Bronchial epithelial cell (primary cell): Measurements from ENCODE around the gene DUOX1. TPM values are rescaled to one million over a fixed set of nuclear protein-coding genes. Genes with fewer than 3 reads are reported as not detected.
A peak's percentile ranks its signal among the peaks of the same experiment; 100 is the strongest.

ENCODE experiments used
- DNase-seq: peaks from one replicate; pipeline ENCODE4 v3.0.0-alpha.2; 2010; ENCODE audit warnings: low read depth
- FAIRE-seq: peaks from 2 replicates; lab custom pipeline; 2011; peaks lifted over from hg19 to GRCh38; lab: Jason Lieb, UNC
- H3K27me3 ChIP-seq: 2 replicates; pipeline ENCODE4 v1.5.1; 2011; ENCODE audit warnings: low read length; ENCODE audit not compliant: control insufficient read depth, insufficient read depth
- H3K36me3 ChIP-seq: 2 replicates; pipeline ENCODE4 v1.5.1; 2011; ENCODE audit warnings: low read length; ENCODE audit not compliant: control insufficient read depth, insufficient read depth
- H3K4me3 ChIP-seq: 2 replicates; pipeline ENCODE4 v1.5.1; 2011; ENCODE audit warnings: mild to moderate bottlenecking, low read depth, low read length, control low read depth
- total RNA-seq: library from RNA; depleted of rRNA; stranded (reverse); fragments of >200 nt; gene quantifications from 2 replicates; pipeline ENCODE4 v1.2.1, GENCODE V29; 2014
- TF ChIP-seq, protein P1 (sequence below): IDR thresholded peaks from 2 replicates; pipeline ENCODE4 v1.5.1; 2011; ENCODE audit warnings: mild to moderate bottlenecking, moderate library complexity, low read length, control low read depth, inconsistent platforms; ENCODE audit not compliant: insufficient read depth, severe bottlenecking

Gene DUOX1
- total RNA-seq, 1 donor from 2014 or later, result 13.2 TPM

DNA sequence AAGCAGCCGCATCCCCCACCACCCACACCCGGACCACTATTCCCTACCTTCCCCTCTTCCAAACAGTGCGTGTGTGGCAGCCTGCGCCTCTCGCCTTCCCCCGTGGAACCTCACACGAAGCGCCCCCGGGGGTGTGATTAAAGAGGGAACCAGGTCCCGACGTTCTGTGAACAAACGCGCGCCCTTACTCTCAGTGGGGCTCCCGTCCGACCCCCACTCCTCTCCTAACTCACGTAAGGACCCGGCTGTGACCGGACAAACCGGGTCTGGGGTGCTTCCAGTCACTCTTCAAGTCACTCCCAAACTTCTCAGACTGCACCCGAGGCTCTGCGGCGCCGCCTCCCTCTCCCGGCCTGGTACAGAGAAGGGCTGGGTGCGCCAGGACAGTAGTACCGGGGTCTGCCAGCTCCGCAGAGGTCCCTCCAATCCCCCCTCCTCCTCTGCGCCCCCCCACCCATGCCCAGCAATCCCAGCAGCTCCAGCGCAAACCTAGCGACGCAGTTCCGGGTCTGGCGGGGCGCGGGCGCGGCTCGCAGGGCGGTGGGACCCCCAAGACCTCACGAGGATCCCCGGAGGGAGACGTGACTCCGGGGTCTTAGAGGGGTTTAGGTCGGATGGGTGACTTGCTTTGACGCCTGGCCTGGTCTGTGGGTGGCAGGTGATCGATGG, 689 bp upstream of the DUOX1 start:
- Histone ChIP-seq H3K27me3 (no peaks in the 10 kb centered on the region), H3K4me3 (peak overlapping the region; percentile 65)
- FAIRE-seq, result no peak

DNA sequence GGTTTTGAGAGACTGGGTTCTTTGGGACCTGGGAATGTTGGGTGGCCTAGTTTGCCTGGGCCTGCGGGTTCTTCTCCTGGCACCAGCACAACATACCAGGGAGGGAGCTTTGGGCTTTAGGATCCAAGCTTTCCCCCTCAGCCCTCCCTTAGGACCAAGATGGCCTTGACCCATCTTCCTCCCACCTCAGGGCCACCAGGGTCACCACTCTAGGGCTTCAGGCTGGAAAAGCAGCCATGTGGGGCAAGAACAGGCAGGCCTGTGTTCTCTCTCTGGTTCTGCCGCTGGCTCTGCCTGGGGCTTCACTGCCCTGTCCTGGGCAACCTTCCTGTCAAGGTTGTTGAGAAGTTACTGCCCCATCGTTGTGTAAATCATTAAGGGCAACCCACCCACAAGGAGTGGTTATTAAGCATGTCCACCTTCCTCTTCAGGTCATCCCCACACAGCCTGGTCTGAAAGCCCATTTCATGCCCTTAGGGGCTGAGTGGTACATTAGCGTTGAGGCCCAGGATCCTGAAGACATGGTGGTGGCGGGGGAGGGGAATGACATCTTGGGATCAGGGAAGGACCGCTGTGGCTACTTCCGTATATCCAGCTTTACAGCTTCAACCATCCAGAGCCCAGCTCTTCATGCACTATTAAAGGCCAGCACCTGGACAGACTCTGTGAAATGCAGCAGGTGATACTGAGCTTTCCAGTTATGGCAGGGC, 652 bp downstream of the DUOX1 start:
- FAIRE-seq (no peak), DNase-seq (no peak)
- Histone ChIP-seq H3K36me3 (peaks cover 3% of the 10 kb centered on the region), H3K27me3 (no peaks in the 10 kb centered on the region), H3K4me3 (peak overlapping the region; percentile 65)
- TF ChIP-seq, protein P1, sequence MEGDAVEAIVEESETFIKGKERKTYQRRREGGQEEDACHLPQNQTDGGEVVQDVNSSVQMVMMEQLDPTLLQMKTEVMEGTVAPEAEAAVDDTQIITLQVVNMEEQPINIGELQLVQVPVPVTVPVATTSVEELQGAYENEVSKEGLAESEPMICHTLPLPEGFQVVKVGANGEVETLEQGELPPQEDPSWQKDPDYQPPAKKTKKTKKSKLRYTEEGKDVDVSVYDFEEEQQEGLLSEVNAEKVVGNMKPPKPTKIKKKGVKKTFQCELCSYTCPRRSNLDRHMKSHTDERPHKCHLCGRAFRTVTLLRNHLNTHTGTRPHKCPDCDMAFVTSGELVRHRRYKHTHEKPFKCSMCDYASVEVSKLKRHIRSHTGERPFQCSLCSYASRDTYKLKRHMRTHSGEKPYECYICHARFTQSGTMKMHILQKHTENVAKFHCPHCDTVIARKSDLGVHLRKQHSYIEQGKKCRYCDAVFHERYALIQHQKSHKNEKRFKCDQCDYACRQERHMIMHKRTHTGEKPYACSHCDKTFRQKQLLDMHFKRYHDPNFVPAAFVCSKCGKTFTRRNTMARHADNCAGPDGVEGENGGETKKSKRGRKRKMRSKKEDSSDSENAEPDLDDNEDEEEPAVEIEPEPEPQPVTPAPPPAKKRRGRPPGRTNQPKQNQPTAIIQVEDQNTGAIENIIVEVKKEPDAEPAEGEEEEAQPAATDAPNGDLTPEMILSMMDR, result no peak

More for the DNA sequence above, 689 bp upstream of the DUOX1 start:
- TF ChIP-seq, protein P1, result no peak
- peaks cover 2% of the 10 kb centered on the region for H3K36me3 ChIP-seq
- no peak for DNase-seq

DNA sequence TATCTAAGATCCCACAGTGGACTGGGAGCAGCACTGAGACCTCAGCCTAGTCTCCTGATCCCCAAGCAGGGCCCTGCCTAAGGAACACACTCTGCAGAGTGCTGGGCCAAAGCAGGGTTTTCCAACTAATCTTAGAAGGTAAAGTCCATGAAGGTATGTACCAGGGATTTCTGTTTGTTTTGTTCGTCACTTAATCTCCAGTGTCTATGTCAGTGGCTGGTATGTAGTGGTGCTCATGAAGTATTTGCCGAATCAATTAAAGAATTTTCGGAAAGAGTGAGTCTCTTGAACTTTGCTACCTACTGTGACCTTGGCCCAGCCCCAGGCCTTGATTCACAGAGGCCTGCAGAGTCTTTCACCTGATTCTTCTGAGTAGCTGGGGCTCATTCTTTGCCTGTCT, 1.7 kb downstream of the DUOX1 start:
- Histone ChIP-seq H3K27me3 (no peaks in the 10 kb centered on the region), H3K4me3 (no peak overlapping the region), H3K36me3 (peaks cover 3% of the 10 kb centered on the region)
- DNase-seq (no peak), FAIRE-seq (no peak)
- TF ChIP-seq, protein P1, result no peak

DNA sequence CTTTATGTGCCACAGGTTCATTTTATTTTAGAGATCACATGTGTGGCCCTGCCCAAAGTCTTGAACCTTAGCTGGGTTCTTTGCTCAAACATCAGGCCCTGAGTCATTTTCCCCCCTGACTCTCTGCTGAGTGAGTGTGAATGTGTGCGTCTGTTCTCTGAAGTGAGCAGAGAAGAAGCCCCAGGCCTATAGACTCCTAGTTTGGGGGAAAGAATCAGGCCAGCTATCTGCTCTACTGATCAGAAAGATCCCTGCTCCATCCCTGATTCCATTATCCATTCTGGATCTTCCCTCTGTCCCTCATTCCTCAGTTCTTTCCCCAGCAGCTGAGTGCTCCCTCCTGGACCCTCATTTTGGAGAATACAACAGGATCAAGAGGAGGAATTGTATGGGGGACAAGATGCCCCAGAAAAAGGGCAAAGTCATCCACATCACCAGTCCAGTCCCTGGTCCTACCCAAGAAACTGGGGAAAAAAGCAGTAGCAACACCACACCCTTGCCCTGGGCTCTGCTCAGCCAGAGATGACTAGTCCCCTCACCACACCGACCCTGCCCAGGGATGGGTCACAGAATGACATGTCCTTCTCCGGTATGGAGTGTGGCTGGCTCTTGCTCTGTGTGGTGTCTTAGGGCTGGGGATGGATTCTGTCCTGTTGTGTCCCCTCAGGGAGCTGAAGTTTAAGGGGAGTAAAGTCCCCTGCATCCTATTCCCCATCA, 3.2 kb downstream of the DUOX1 start:
- Histone ChIP-seq H3K27me3 (no peaks in the 10 kb centered on the region), H3K4me3 (no peak overlapping the region), H3K36me3 (peaks cover 6% of the 10 kb centered on the region)
- TF ChIP-seq, protein P1, result no peak
- no peak for FAIRE-seq
- DNase-seq, result peak; percentile 48

DNA sequence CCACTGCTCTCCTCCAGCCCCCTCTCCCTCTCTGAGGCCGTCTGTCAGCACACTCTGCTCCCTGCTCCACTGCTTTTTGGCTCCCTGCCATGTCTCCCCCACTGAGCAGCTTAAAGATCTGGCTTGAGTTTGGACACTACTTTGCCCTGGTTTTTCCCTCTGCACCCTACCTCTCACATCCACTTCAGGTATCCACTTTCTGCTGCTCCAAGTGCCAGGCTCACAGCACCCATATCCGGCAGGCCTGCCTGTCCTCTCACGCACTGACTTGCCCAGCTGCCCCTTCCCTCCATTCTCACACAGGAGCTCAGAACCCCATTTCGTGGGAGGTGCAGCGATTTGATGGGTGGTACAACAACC, 3.7 kb downstream of the DUOX1 start:
- no peak for FAIRE-seq
- Histone ChIP-seq H3K36me3 (peaks cover 7% of the 10 kb centered on the region), H3K4me3 (no peak overlapping the region), H3K27me3 (no peaks in the 10 kb centered on the region)
- TF ChIP-seq, protein P1, result no peak
- DNase-seq, result peak; percentile 62
